Uterus (tissue), 4 donors: Measurements from ENCODE around the gene CIRBP. TPM values are rescaled to one million over a fixed set of nuclear protein-coding genes. Genes with fewer than 3 reads are reported as not detected.

Source experiments
- DNase-seq, 2 donors: peaks; one replicate each; pipeline ENCODE4 v3.0.0-alpha.2; 2019 to 2020
- H3K27ac ChIP-seq, 2 donors: fragments of 200-600 bp; sonication (generic); 1 replicate in 1 of 2; 2 replicates in 1 of 2; pipeline ENCODE4 v1.5.1; 2016 to 2018
- H3K27me3 ChIP-seq, 2 donors: fragments of 200-600 bp; sonication (generic); one replicate each; pipeline ENCODE4 v1.5.1; 2018 to 2019; ENCODE audit warnings: control low read depth in 1 of 2
- H3K36me3 ChIP-seq, 2 donors: fragments of 200-600 bp; sonication (generic); one replicate each; pipeline ENCODE4 v1.5.1; 2019; ENCODE audit warnings: control low read depth in 1 of 2
- H3K4me1 ChIP-seq, 2 donors: fragments of 200-600 bp; sonication (generic); one replicate each; pipeline ENCODE4 v1.5.1; 2018 to 2019; ENCODE audit warnings: control low read depth in 1 of 2
- H3K4me3 ChIP-seq, 2 donors: fragments of 200-600 bp; sonication (generic); 1 replicate in 1 of 2; 2 replicates in 1 of 2; pipeline ENCODE4 v1.5.1; 2018 to 2019; ENCODE audit warnings: mild to moderate bottlenecking in 1 of 2
- H3K9me3 ChIP-seq, 2 donors: fragments of 200-600 bp; sonication (generic); one replicate each; pipeline ENCODE4 v1.5.1; 2019; ENCODE audit warnings: control low read depth in 1 of 2
- POLR2A ChIP-seq, 2 donors: fragments of 450-650 bp; IDR thresholded peaks; one replicate each; pipeline ENCODE4 v1.6.1; 2016; ENCODE audit warnings: antibody characterized with exemption in 2 of 2, mild to moderate bottlenecking in 1 of 2, moderate library complexity in 1 of 2
- intact Hi-C: fragments of 100-400 bp; cut with DNase I; formaldehyde crosslinking; loops from one replicate; pipeline ENCODE4 v1.15.1; 2023; ENCODE audit warnings: low total_unique reads
- total RNA-seq, 4 donors: library from RNA; depleted of rRNA in 3 of 4; stranded (reverse); fragments of >200 nt in 3 of 4; gene quantifications; one replicate each; pipeline versions ENCODE4 v1.1.0 to v1.2.4, GENCODE V29; 2014 to 2023
- TF ChIP-seq, protein P1 (sequence below), 4 experiments: fragments of 200-600 bp in 2 of 4; fragments of 450-650 bp in 2 of 4; sonication (generic) in 2 of 4; IDR thresholded peaks; one replicate each; pipeline ENCODE4 v1.5.1; 2016 to 2019; ENCODE audit warnings: antibody characterized with exemption in 4 of 4, mild to moderate bottlenecking in 2 of 4, moderate library complexity in 1 of 4
- donor health status: DM: yes; HTN: yes; CAD: no.

The CIRBP gene
- total RNA-seq, 4 donors from 2014 or later = 235 to 950 (median 535) TPM

DNA sequence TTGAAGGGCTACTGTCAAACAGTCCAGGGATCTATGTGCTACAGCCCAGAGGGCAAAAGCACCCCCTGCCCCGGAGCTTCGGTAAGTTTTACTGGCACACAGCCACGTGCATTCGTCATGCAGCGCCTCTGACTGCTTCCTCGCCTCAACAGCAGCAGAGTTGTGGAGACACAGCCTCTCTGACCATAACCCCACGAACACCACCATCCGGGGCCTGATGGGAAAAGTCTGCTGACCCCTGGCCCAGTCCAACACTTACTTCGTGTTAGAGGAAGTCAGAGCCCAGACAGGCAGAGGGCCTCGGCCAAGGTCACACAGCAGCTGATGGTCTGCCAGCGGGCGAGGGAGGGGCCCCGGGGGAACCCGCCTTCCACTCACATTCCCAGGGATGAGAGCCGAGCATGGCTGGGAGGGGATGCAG, 36.5 kb upstream of the CIRBP start:
- H3K9me3 ChIP-seq = no peaks in the 10 kb centered on the region
- peak; percentile 45 to 62 for DNase-seq
- no peaks in the 10 kb centered on the region for H3K36me3 ChIP-seq
- no peak overlapping the region for H3K27ac ChIP-seq
- TF ChIP-seq POLR2A (IDR thresholded peaks at IDR 0.05) = no peak
- TF ChIP-seq, protein P1, sequence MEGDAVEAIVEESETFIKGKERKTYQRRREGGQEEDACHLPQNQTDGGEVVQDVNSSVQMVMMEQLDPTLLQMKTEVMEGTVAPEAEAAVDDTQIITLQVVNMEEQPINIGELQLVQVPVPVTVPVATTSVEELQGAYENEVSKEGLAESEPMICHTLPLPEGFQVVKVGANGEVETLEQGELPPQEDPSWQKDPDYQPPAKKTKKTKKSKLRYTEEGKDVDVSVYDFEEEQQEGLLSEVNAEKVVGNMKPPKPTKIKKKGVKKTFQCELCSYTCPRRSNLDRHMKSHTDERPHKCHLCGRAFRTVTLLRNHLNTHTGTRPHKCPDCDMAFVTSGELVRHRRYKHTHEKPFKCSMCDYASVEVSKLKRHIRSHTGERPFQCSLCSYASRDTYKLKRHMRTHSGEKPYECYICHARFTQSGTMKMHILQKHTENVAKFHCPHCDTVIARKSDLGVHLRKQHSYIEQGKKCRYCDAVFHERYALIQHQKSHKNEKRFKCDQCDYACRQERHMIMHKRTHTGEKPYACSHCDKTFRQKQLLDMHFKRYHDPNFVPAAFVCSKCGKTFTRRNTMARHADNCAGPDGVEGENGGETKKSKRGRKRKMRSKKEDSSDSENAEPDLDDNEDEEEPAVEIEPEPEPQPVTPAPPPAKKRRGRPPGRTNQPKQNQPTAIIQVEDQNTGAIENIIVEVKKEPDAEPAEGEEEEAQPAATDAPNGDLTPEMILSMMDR (IDR thresholded peaks at IDR 0.05) = no peak
- no peak overlapping the region for H3K4me3 ChIP-seq
- H3K4me1 ChIP-seq = peaks cover 0 to 16% of the 10 kb centered on the region in 2 donors
- peaks cover 0 to 8% of the 10 kb centered on the region in 2 donors for H3K27me3 ChIP-seq
- intact Hi-C loops = no loop called here

GRCh38 chr19:1233115-1233667, 35.9 kb upstream of the CIRBP start:
- no peak overlapping the region for H3K27ac ChIP-seq

GRCh38 chr19:1234051-1234954, 34.8 kb upstream of the CIRBP start:
- Histone ChIP-seq H3K27me3 (peaks cover 0 to 8% of the 10 kb centered on the region in 2 donors), H3K4me3 (no peak overlapping the region), H3K36me3 (no peaks in the 10 kb centered on the region), H3K27ac (no peak overlapping the region), H3K4me1 (peaks cover 0 to 16% of the 10 kb centered on the region in 2 donors), H3K9me3 (no peaks in the 10 kb centered on the region)
- TF ChIP-seq, protein P1 (IDR thresholded peaks at IDR 0.05) = no peak
- no peak for TF ChIP-seq POLR2A (IDR thresholded peaks at IDR 0.05)
- intact Hi-C loops = no loop called here
- no peak for DNase-seq

More at GRCh38 chr19:1233115-1233667, 35.9 kb upstream of the CIRBP start:
- Histone ChIP-seq H3K27me3 (peaks cover 0 to 8% of the 10 kb centered on the region in 2 donors), H3K4me1 (peaks cover 0 to 16% of the 10 kb centered on the region in 2 donors), H3K36me3 (no peaks in the 10 kb centered on the region), H3K9me3 (no peaks in the 10 kb centered on the region), H3K4me3 (no peak overlapping the region)
- no peak for DNase-seq
- intact Hi-C loops = no loop called here
- TF ChIP-seq, protein P1 (IDR thresholded peaks at IDR 0.05) = no peak
- no peak for TF ChIP-seq POLR2A (IDR thresholded peaks at IDR 0.05)

DNA sequence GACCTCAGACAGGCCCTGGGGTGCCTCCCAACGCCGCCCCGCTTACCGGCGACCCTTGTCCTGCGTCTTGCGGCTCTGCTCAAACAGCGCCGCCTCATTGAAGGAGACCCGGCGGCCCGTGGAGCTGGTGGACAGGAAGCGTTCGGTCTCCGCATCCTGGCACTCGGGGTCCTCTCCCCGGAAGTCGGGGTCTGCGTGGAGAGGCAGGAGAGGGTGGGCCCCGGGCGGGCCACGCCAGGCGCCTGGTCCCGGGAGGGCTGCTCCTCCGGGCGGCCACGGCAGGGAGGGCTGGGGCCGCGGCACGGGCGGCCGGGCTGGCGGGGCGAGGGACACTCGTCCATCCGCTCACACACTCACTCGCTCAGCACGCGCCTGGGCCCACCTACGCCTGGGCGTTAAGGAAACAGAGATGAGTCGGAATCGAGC, 34.2 kb upstream of the CIRBP start:
- H3K9me3 ChIP-seq = no peaks in the 10 kb centered on the region
- peaks cover 0 to 8% of the 10 kb centered on the region in 2 donors for H3K27me3 ChIP-seq
- H3K27ac ChIP-seq = no peak overlapping the region
- H3K4me3 ChIP-seq = no peak overlapping the region
- DNase-seq = no peak
- H3K36me3 ChIP-seq = no peaks in the 10 kb centered on the region
- intact Hi-C loops = no loop called here
- H3K4me1 ChIP-seq = peaks cover 0 to 16% of the 10 kb centered on the region in 2 donors
- no peak for TF ChIP-seq POLR2A (IDR thresholded peaks at IDR 0.05)
- TF ChIP-seq, protein P1 (IDR thresholded peaks at IDR 0.05) = no peak
